Activated T-helper 2 cell treated with anti-CD3 and anti-CD28 coated beads, Interferon-gamma antibody, Interleukin-2, Interleukin-4, amounts not matched to agents 10 μg/mL and 5 μg/mL and 100 μg/mL, durations not matched to agents 14 hours and 24 hours and 36 hours (primary cell): ENCODE data around the gene COG5. TPM values are rescaled to one million over a fixed set of nuclear protein-coding genes. Genes with fewer than 3 reads are reported as not detected.
"Not testable (repeated sequence)": the region's sequence is repeated elsewhere in the genome, so short reads cannot be mapped to it uniquely, and the experiment has no call there.

ENCODE experiments used
- DNase-seq: peaks from one replicate; pipeline ENCODE4 v3.0.0; 2021; ENCODE audit warnings: low spot score
- H3K27ac Mint-ChIP-seq: one replicate; pipeline ENCODE4 v1.8.0; 2021; ENCODE audit warnings: mixed read lengths
- H3K27me3 Mint-ChIP-seq: one replicate; pipeline ENCODE4 v1.8.0; 2021; ENCODE audit warnings: low read depth, mixed read lengths
- H3K36me3 Mint-ChIP-seq: one replicate; pipeline ENCODE4 v1.8.0; 2021; ENCODE audit warnings: low read depth, mixed read lengths
- H3K4me1 Mint-ChIP-seq: one replicate; pipeline ENCODE4 v1.8.0; 2021; ENCODE audit warnings: low read depth, mixed read lengths
- H3K4me3 Mint-ChIP-seq: one replicate; pipeline ENCODE4 v1.8.0; 2021; ENCODE audit warnings: low read depth, mild to moderate bottlenecking, moderate library complexity, mixed read lengths
- H3K9me3 Mint-ChIP-seq: one replicate; pipeline ENCODE4 v1.8.0; 2021; ENCODE audit warnings: mixed read lengths
- intact Hi-C: fragments of 100-400 bp; cut with micrococcal nuclease; formaldehyde crosslinking; loops from one replicate; pipeline ENCODE4 v1.15.1; 2023
- total RNA-seq: library from RNA; stranded (reverse); gene quantifications from 2 replicates; pipeline ENCODE4 v1.2.3, GENCODE V29; 2022

Gene COG5
- total RNA-seq, 1 donor from 2014 or later = 35.2 TPM

- DNase-seq, H3K4me3 Mint-ChIP-seq, H3K27me3 Mint-ChIP-seq, intact Hi-C loops, H3K4me1 Mint-ChIP-seq, H3K27ac Mint-ChIP-seq: not testable (repeated sequence)
- Mint-ChIP-seq H3K9me3 (peaks cover 16% of the 10 kb centered on the region), H3K36me3 (peaks cover 53% of the 10 kb centered on the region)
These were observed 316.9 kb downstream of the COG5 start for GRCh38 chr7:107246836-107247235.

- no peak for DNase-seq
- Mint-ChIP-seq H3K27me3 (no peaks in the 10 kb centered on the region), H3K4me1 (no peaks in the 10 kb centered on the region), H3K4me3 (no peak overlapping the region), H3K9me3 (peaks cover 16% of the 10 kb centered on the region), H3K36me3 (peaks cover 53% of the 10 kb centered on the region), H3K27ac (no peak overlapping the region)
- intact Hi-C loops = no loop called here
These were observed 319.1 kb downstream of the COG5 start for GRCh38 chr7:107244613-107245012.

GRCh38 chr7:107242267-107242666 is 321.5 kb downstream of the COG5 start:
- no peak overlapping the region for H3K27ac Mint-ChIP-seq
- intact Hi-C loops = no loop called here
- H3K36me3 Mint-ChIP-seq = peaks cover 46% of the 10 kb centered on the region
- H3K4me1 Mint-ChIP-seq = no peaks in the 10 kb centered on the region
- no peak for DNase-seq
- H3K27me3 Mint-ChIP-seq = no peaks in the 10 kb centered on the region
- peaks cover 16% of the 10 kb centered on the region for H3K9me3 Mint-ChIP-seq
- no peak overlapping the region for H3K4me3 Mint-ChIP-seq

GRCh38 chr7:107237451-107237850 is 326.3 kb downstream of the COG5 start:
- DNase-seq = no peak
- intact Hi-C loops = no loop called here
- Mint-ChIP-seq H3K4me3 (no peak overlapping the region), H3K4me1 (no peaks in the 10 kb centered on the region), H3K9me3 (no peaks in the 10 kb centered on the region), H3K27me3 (no peaks in the 10 kb centered on the region), H3K36me3 (peaks cover 6% of the 10 kb centered on the region), H3K27ac (no peak overlapping the region)

GRCh38 chr7:107236862-107237261 is 326.9 kb downstream of the COG5 start:
- Mint-ChIP-seq H3K36me3 (peaks cover 3% of the 10 kb centered on the region), H3K27ac (no peak overlapping the region), H3K4me1 (no peaks in the 10 kb centered on the region), H3K9me3 (no peaks in the 10 kb centered on the region), H3K4me3 (no peak overlapping the region), H3K27me3 (no peaks in the 10 kb centered on the region)
- no peak for DNase-seq
- intact Hi-C loops = no loop called here

GRCh38 chr7:107234436-107234835 is 329.3 kb downstream of the COG5 start:
- no peak for DNase-seq
- Mint-ChIP-seq H3K27me3 (no peaks in the 10 kb centered on the region), H3K36me3 (peaks cover 3% of the 10 kb centered on the region), H3K4me1 (no peaks in the 10 kb centered on the region), H3K27ac (no peak overlapping the region), H3K4me3 (no peak overlapping the region), H3K9me3 (no peaks in the 10 kb centered on the region)
- intact Hi-C loops = no loop called here

GRCh38 chr7:107233981-107234380 is 329.7 kb downstream of the COG5 start:
- Mint-ChIP-seq H3K9me3 (no peaks in the 10 kb centered on the region), H3K27me3 (no peaks in the 10 kb centered on the region), H3K36me3 (peaks cover 3% of the 10 kb centered on the region), H3K4me3 (no peak overlapping the region), H3K27ac (no peak overlapping the region), H3K4me1 (no peaks in the 10 kb centered on the region)
- intact Hi-C loops = no loop called here
- no peak for DNase-seq

- Mint-ChIP-seq H3K4me1 (no peaks in the 10 kb centered on the region), H3K9me3 (no peaks in the 10 kb centered on the region), H3K27me3 (no peaks in the 10 kb centered on the region), H3K4me3 (no peak overlapping the region), H3K27ac (no peak overlapping the region), H3K36me3 (peaks cover 2% of the 10 kb centered on the region)
- intact Hi-C loops = no loop called here
- no peak for DNase-seq
These were observed 330.5 kb downstream of the COG5 start for GRCh38 chr7:107233174-107233573.

- no peaks in the 10 kb centered on the region for H3K4me1 Mint-ChIP-seq
- no peak overlapping the region for H3K4me3 Mint-ChIP-seq
- no peaks in the 10 kb centered on the region for H3K36me3 Mint-ChIP-seq
- no peaks in the 10 kb centered on the region for H3K27me3 Mint-ChIP-seq
- H3K27ac Mint-ChIP-seq = no peak overlapping the region
- no peaks in the 10 kb centered on the region for H3K9me3 Mint-ChIP-seq
- intact Hi-C loops = no loop called here
- DNase-seq = no peak
These were observed 331.1 kb downstream of the COG5 start for GRCh38 chr7:107232568-107233090.

GRCh38 chr7:107230334-107230733 is 333.4 kb downstream of the COG5 start:
- intact Hi-C loops = no loop called here
- Mint-ChIP-seq H3K4me1 (no peaks in the 10 kb centered on the region), H3K4me3 (no peak overlapping the region), H3K9me3 (no peaks in the 10 kb centered on the region), H3K27me3 (no peaks in the 10 kb centered on the region), H3K36me3 (no peaks in the 10 kb centered on the region), H3K27ac (no peak overlapping the region)
- DNase-seq = no peak

- H3K4me3 Mint-ChIP-seq = no peak overlapping the region
- H3K9me3 Mint-ChIP-seq = no peaks in the 10 kb centered on the region
- H3K27me3 Mint-ChIP-seq = no peaks in the 10 kb centered on the region
- H3K27ac Mint-ChIP-seq = no peak overlapping the region
- no peak for DNase-seq
- H3K4me1 Mint-ChIP-seq = no peaks in the 10 kb centered on the region
- intact Hi-C loops = no loop called here
- H3K36me3 Mint-ChIP-seq = no peaks in the 10 kb centered on the region
These were observed 335.4 kb downstream of the COG5 start for GRCh38 chr7:107228291-107228690.

GRCh38 chr7:107224374-107225223 is 339.1 kb downstream of the COG5 start:
- intact Hi-C loops = no loop called here
- no peaks in the 10 kb centered on the region for H3K27me3 Mint-ChIP-seq

GRCh38 chr7:107220806-107221205 is 342.9 kb downstream of the COG5 start:
- H3K4me1 Mint-ChIP-seq, H3K27ac Mint-ChIP-seq, H3K27me3 Mint-ChIP-seq, H3K36me3 Mint-ChIP-seq, H3K4me3 Mint-ChIP-seq, H3K9me3 Mint-ChIP-seq, DNase-seq, intact Hi-C loops: not testable (repeated sequence)

More at GRCh38 chr7:107224374-107225223, 339.1 kb downstream of the COG5 start:
- Mint-ChIP-seq H3K4me3 (no peak overlapping the region), H3K4me1 (no peaks in the 10 kb centered on the region), H3K9me3 (no peaks in the 10 kb centered on the region), H3K27ac (no peak overlapping the region), H3K36me3 (no peaks in the 10 kb centered on the region)
- DNase-seq = no peak
